ENCODE data around the gene GDF11. TPM values are rescaled to one million over a fixed set of nuclear protein-coding genes. Genes with fewer than 3 reads are reported as not detected.

The GDF11 gene
- polyA plus RNA-seq, 1 of the 3 experiments (the other 2 are of a cell fraction): 9.4 TPM

GRCh38 chr12:55733021-55733555, 9.8 kb upstream of the GDF11 start:
- no peak overlapping the region for H3K27ac ChIP-seq (ENCODE audit: low read depth in 2 of 2, low read length in 1 of 2)
- WGBS (ENCODE audit: low lambda C conversion rate): 96% methylated on average over 9 of the region's 14 CpGs

GRCh38 chr12:55733858-55734257, 9.1 kb upstream of the GDF11 start:
- ChIA-PET POLR2A (interaction anchor here (1.0 kb wide), 1 partner anchor 77 kb away, joined by 3 read pairs; no protein-coding TSS in a partner anchor), CTCF (interaction anchor here (0.9 to 14.4 kb wide), 4 partner anchors 13 to 192 kb away, joined by 3 to 358 read pairs (median 136); partner anchors contain the start of genes BLOC1S1 and RDH5)
- Histone ChIP-seq H3K27me3 (ENCODE audit: insufficient read depth) (no peaks in the 10 kb centered on the region), H3K4me1 (ENCODE audit: control insufficient read depth in 1 of 2, insufficient read depth in 2 of 2, low read depth in 1 of 2, low read length in 1 of 2) (peaks cover 9 to 24% of the 10 kb centered on the region in 2 experiments; a peak in 3 of 4 replicates), H3K36me3 (replicated peaks in 1 of 2; ENCODE audit: control insufficient read depth in 1 of 2, insufficient read depth in 2 of 2, low read length in 1 of 2) (no peaks in the 10 kb centered on the region), H3K27ac (ENCODE audit: low read depth in 2 of 2, low read length in 1 of 2) (no peak overlapping the region), H3F3A (replicated peaks; ENCODE audit: insufficient read depth) (peaks cover 25% of the 10 kb centered on the region), H3K9me2 (no peaks in the 10 kb centered on the region), H2AFZ (ENCODE audit: low read depth) (no peak overlapping the region), H3K9ac (no peak overlapping the region), H3K79me2 (ENCODE audit: insufficient read depth) (peaks cover 12% of the 10 kb centered on the region), H4K20me1 (ENCODE audit: insufficient read depth) (no peaks in the 10 kb centered on the region), H3K4me2 (no peak overlapping the region), H3K4me3 (ENCODE audit: low read depth in 2 of 2, low read length in 1 of 2) (no peak overlapping the region), H3K9me3 (no peaks in the 10 kb centered on the region)
- 89% methylated on average over 2 of the region's 2 CpGs for WGBS (ENCODE audit: low lambda C conversion rate)
- no peak for TF ChIP-seq TCF12 (IDR thresholded peaks at IDR 0.05)
- no peak for TF ChIP-seq TEAD4 (IDR thresholded peaks at IDR 0.05; ENCODE audit: borderline replicate concordance, insufficient read depth)
- no peak for TF ChIP-seq RFX5 (IDR thresholded peaks at IDR 0.05; ENCODE audit: low read length)
- no peak for TF ChIP-seq EZH2phosphoT487 (IDR thresholded peaks at IDR 0.05; ENCODE audit: borderline replicate concordance, low read depth)
- TF ChIP-seq SMC3 (IDR thresholded peaks at IDR 0.05; ENCODE audit: low read depth, low read length): no peak
- TF ChIP-seq NFIC (IDR thresholded peaks at IDR 0.05; ENCODE audit: borderline replicate concordance): no peak
- no peak for TF ChIP-seq MEF2A (IDR thresholded peaks at IDR 0.05; ENCODE audit: borderline replicate concordance, low read depth)
- no peak for DNase-seq

More at GRCh38 chr12:55733021-55733555, 9.8 kb upstream of the GDF11 start:
- DNase-seq: no peak
- H3K9me2 ChIP-seq: no peaks in the 10 kb centered on the region
- no peak overlapping the region for H2AFZ ChIP-seq (ENCODE audit: low read depth)
- ChIA-PET POLR2A (interaction anchor here (0.6 kb wide), 1 partner anchor 12 kb away, joined by 3 read pairs; no protein-coding TSS in a partner anchor), CTCF (interaction anchor here (1.8 kb wide), 1 partner anchor 63 kb away, joined by 5 read pairs; no protein-coding TSS in a partner anchor)
- no peaks in the 10 kb centered on the region for H3K27me3 ChIP-seq (ENCODE audit: insufficient read depth)
- TF ChIP-seq SIN3A (IDR thresholded peaks at IDR 0.05; ENCODE audit: borderline replicate concordance, low read depth, low read length) (no peak), RCOR1 (IDR thresholded peaks at IDR 0.05; ENCODE audit: low read length) (no peak), CHD2 (IDR thresholded peaks at IDR 0.05; ENCODE audit: low read length, partially characterized antibody) (no peak), RXRA (IDR thresholded peaks at IDR 0.05; ENCODE audit: borderline replicate concordance, low read depth) (no peak)
- H3K4me2 ChIP-seq: no peak overlapping the region
- no peak overlapping the region for H3K9ac ChIP-seq
- H4K20me1 ChIP-seq (ENCODE audit: insufficient read depth): peaks cover under 1% of the 10 kb centered on the region
- H3K4me1 ChIP-seq (ENCODE audit: control insufficient read depth in 1 of 2, insufficient read depth in 2 of 2, low read depth in 1 of 2, low read length in 1 of 2): peaks cover 8 to 24% of the 10 kb centered on the region in 2 experiments; a peak in 3 of 4 replicates
- H3K79me2 ChIP-seq (ENCODE audit: insufficient read depth): peaks cover 19% of the 10 kb centered on the region
- no peaks in the 10 kb centered on the region for H3K36me3 ChIP-seq (replicated peaks in 1 of 2; ENCODE audit: control insufficient read depth in 1 of 2, insufficient read depth in 2 of 2, low read length in 1 of 2)
- H3K9me3 ChIP-seq: no peaks in the 10 kb centered on the region
- no peak overlapping the region for H3K4me3 ChIP-seq (ENCODE audit: low read depth in 2 of 2, low read length in 1 of 2)
- H3F3A ChIP-seq (replicated peaks; ENCODE audit: insufficient read depth): peaks cover 20% of the 10 kb centered on the region

- 89% methylated on average over 3 of the region's 3 CpGs for WGBS (ENCODE audit: low lambda C conversion rate)
- TF ChIP-seq FOXJ3 (CRISPR knock-in tag; IDR thresholded peaks at IDR 0.05) (no peak), TAF1 (IDR thresholded peaks at IDR 0.05; ENCODE audit: borderline replicate concordance, low read depth, low read length) (no peak), ELF1 (IDR thresholded peaks at IDR 0.05) (no peak), GABPA (IDR thresholded peaks at IDR 0.05; ENCODE audit: low read depth) (no peak), FOSL2 (IDR thresholded peaks at IDR 0.05; ENCODE audit: borderline replicate concordance, low read depth) (no peak), NFIC (IDR thresholded peaks at IDR 0.05; ENCODE audit: borderline replicate concordance) (no peak), TEAD4 (IDR thresholded peaks at IDR 0.05; ENCODE audit: borderline replicate concordance, insufficient read depth) (no peak), ZBTB33 (IDR thresholded peaks at IDR 0.05; ENCODE audit: borderline replicate concordance, low read depth) (no peak), USF1 (IDR thresholded peaks at IDR 0.05; ENCODE audit: borderline replicate concordance, low read depth) (no peak)
These were observed 8.3 kb upstream of the GDF11 start for GRCh38 chr12:55734595-55734994.

More at GRCh38 chr12:55734595-55734994, 8.3 kb upstream of the GDF11 start:
- DNase-seq: no peak
- Histone ChIP-seq H3K4me2 (no peak overlapping the region), H3K9ac (no peak overlapping the region), H3K9me3 (no peaks in the 10 kb centered on the region), H3K27ac (ENCODE audit: low read depth in 2 of 2, low read length in 1 of 2) (no peak overlapping the region), H2AFZ (ENCODE audit: low read depth) (no peak overlapping the region), H3K4me3 (ENCODE audit: low read depth in 2 of 2, low read length in 1 of 2) (no peak overlapping the region), H4K20me1 (ENCODE audit: insufficient read depth) (no peaks in the 10 kb centered on the region), H3K79me2 (ENCODE audit: insufficient read depth) (peaks cover 12% of the 10 kb centered on the region), H3K9me2 (no peaks in the 10 kb centered on the region), H3K27me3 (ENCODE audit: insufficient read depth) (no peaks in the 10 kb centered on the region), H3F3A (replicated peaks; ENCODE audit: insufficient read depth) (peaks cover 29% of the 10 kb centered on the region), H3K36me3 (replicated peaks in 1 of 2; ENCODE audit: control insufficient read depth in 1 of 2, insufficient read depth in 2 of 2, low read length in 1 of 2) (no peaks in the 10 kb centered on the region), H3K4me1 (ENCODE audit: control insufficient read depth in 1 of 2, insufficient read depth in 2 of 2, low read depth in 1 of 2, low read length in 1 of 2) (peaks cover 9 to 24% of the 10 kb centered on the region in 2 experiments; a peak in 3 of 4 replicates)
- ChIA-PET CTCF (interaction anchor here (0.9 to 14.4 kb wide), 5 partner anchors 14 to 203 kb away, joined by 3 to 358 read pairs (median 96); partner anchors contain the start of genes BLOC1S1 and RDH5), POLR2A (interaction anchor here (1.0 kb wide), 1 partner anchor 78 kb away, joined by 3 read pairs; no protein-coding TSS in a partner anchor)

Measured in SK-N-SH (cell line).